ENCODE results near the gene MAPK7.
A peak's percentile ranks its signal among the peaks of the same experiment; 100 is the strongest.

The MAPK7 gene

GRCh38 chr17:19362277-19363113 is 15.8 kb upstream of the MAPK7 start, which contains the start of gene B9D1:
Gene B9D1, minus strand, starts transcription at chr17:19362723. Its CDS starts 154 bp downstream, at chr17:19362569.
- peak; percentile 63 to 99 (median 93) for DNase-seq

- no peak for DNase-seq
These were observed 15.2 kb upstream of the MAPK7 start for GRCh38 chr17:19363114-19363438.

GRCh38 chr17:19363460-19364035 is 14.8 kb upstream of the MAPK7 start:
- DNase-seq = no peak

- peak in 4 of 56 donors; percentile 32 to 63 (median 36) for DNase-seq
These were observed 13.4 kb upstream of the MAPK7 start for GRCh38 chr17:19364699-19365498.

- no peak for DNase-seq
These were observed 12.8 kb upstream of the MAPK7 start for GRCh38 chr17:19365499-19365817.

GRCh38 chr17:19365833-19366636 is 12.3 kb upstream of the MAPK7 start:
- DNase-seq = no peak

- no peak for DNase-seq
These were observed 11.7 kb upstream of the MAPK7 start for GRCh38 chr17:19366637-19366972.

GRCh38 chr17:19368229-19368628 is 10.1 kb upstream of the MAPK7 start:
- DNase-seq = no peak

- DNase-seq = no peak
These were observed 9.1 kb upstream of the MAPK7 start for GRCh38 chr17:19369107-19369778.

- no peak for DNase-seq
These were observed 8.3 kb upstream of the MAPK7 start for GRCh38 chr17:19369846-19370492.

GRCh38 chr17:19370493-19370960 is 7.8 kb upstream of the MAPK7 start:
- no peak for DNase-seq

- no peak for DNase-seq
These were observed 6.9 kb upstream of the MAPK7 start for GRCh38 chr17:19371259-19372010.

GRCh38 chr17:19372011-19372370 is 6.3 kb upstream of the MAPK7 start:
- no peak for DNase-seq

- DNase-seq = no peak
These were observed 5.9 kb upstream of the MAPK7 start for GRCh38 chr17:19372439-19372838.

- DNase-seq = no peak
These were observed 5.3 kb upstream of the MAPK7 start for GRCh38 chr17:19372866-19373504.

GRCh38 chr17:19374136-19374535 is 4.2 kb upstream of the MAPK7 start:
- no peak for DNase-seq

GRCh38 chr17:19375732-19376131 is 2.6 kb upstream of the MAPK7 start:
- DNase-seq = no peak

GRCh38 chr17:19376811-19377210 is 1.5 kb upstream of the MAPK7 start:
- DNase-seq = no peak

All from amygdala (tissue), 56 donors.